Measurements from ENCODE around the gene PTAFR.

- no peak for TF ChIP-seq CTCF (IDR thresholded peaks at IDR 0.05)
- no peak for TF ChIP-seq POLR2A (IDR thresholded peaks at IDR 0.05)
Measured at GRCh38 chr1:28127617-28128257, 48.8 kb downstream of the PTAFR start.
